ENCODE results near the gene ADAMTS3.
A peak's percentile ranks its signal among the peaks of the same experiment; 100 is the strongest.

ADAMTS3 gene

GRCh38 chr4:72529148-72529822 is 39.7 kb downstream of the ADAMTS3 start:
- DNase-seq = no peak
- H3K27me3 ChIP-seq (ENCODE audit: insufficient read depth, low read depth, severe bottlenecking) = no peaks in the 10 kb centered on the region
- no peaks in the 10 kb centered on the region for H3K9me3 ChIP-seq (ENCODE audit: severe bottlenecking)
- no peak overlapping the region for H3K27ac ChIP-seq
- H3K4me3 ChIP-seq (ENCODE audit: low read depth, low read length) = no peak overlapping the region
- no peak for TF ChIP-seq CTCF (IDR thresholded peaks at IDR 0.05; ENCODE audit: low read depth, low read length)
- H3K36me3 ChIP-seq = no peaks in the 10 kb centered on the region

GRCh38 chr4:72527038-72527646 is 41.9 kb downstream of the ADAMTS3 start:
- TF ChIP-seq CTCF (IDR thresholded peaks at IDR 0.05; ENCODE audit: low read depth, low read length) = no peak
- no peaks in the 10 kb centered on the region for H3K36me3 ChIP-seq
- no peaks in the 10 kb centered on the region for H3K9me3 ChIP-seq (ENCODE audit: severe bottlenecking)
- no peak for DNase-seq
- H3K4me3 ChIP-seq (ENCODE audit: low read depth, low read length) = no peak overlapping the region
- no peaks in the 10 kb centered on the region for H3K27me3 ChIP-seq (ENCODE audit: insufficient read depth, low read depth, severe bottlenecking)
- no peak overlapping the region for H3K27ac ChIP-seq

- TF ChIP-seq CTCF (IDR thresholded peaks at IDR 0.05; ENCODE audit: low read depth, low read length) = no peak
- DNase-seq = peak; percentile 16
- no peaks in the 10 kb centered on the region for H3K36me3 ChIP-seq
- H3K27ac ChIP-seq = no peak overlapping the region
- no peaks in the 10 kb centered on the region for H3K27me3 ChIP-seq (ENCODE audit: insufficient read depth, low read depth, severe bottlenecking)
- H3K9me3 ChIP-seq (ENCODE audit: severe bottlenecking) = no peaks in the 10 kb centered on the region
- H3K4me3 ChIP-seq (ENCODE audit: low read depth, low read length) = no peak overlapping the region
Measured at GRCh38 chr4:72525938-72526337, 43.1 kb downstream of the ADAMTS3 start.

GRCh38 chr4:72522440-72522839 is 46.6 kb downstream of the ADAMTS3 start:
- no peaks in the 10 kb centered on the region for H3K36me3 ChIP-seq
- H3K27me3 ChIP-seq (ENCODE audit: insufficient read depth, low read depth, severe bottlenecking) = no peaks in the 10 kb centered on the region
- no peak for TF ChIP-seq CTCF (IDR thresholded peaks at IDR 0.05; ENCODE audit: low read depth, low read length)
- DNase-seq = no peak
- no peak overlapping the region for H3K27ac ChIP-seq
- no peaks in the 10 kb centered on the region for H3K9me3 ChIP-seq (ENCODE audit: severe bottlenecking)
- H3K4me3 ChIP-seq (ENCODE audit: low read depth, low read length) = no peak overlapping the region

- DNase-seq = no peak
- H3K36me3 ChIP-seq = no peaks in the 10 kb centered on the region
- H3K27me3 ChIP-seq (ENCODE audit: insufficient read depth, low read depth, severe bottlenecking) = no peaks in the 10 kb centered on the region
- TF ChIP-seq CTCF (IDR thresholded peaks at IDR 0.05; ENCODE audit: low read depth, low read length) = no peak
- no peaks in the 10 kb centered on the region for H3K9me3 ChIP-seq (ENCODE audit: severe bottlenecking)
- no peak overlapping the region for H3K27ac ChIP-seq
- H3K4me3 ChIP-seq (ENCODE audit: low read depth, low read length) = no peak overlapping the region
Measured at GRCh38 chr4:72513227-72513626, 55.8 kb downstream of the ADAMTS3 start.

All from WERI-Rb-1 (cell line).